ENCODE data around the gene KLHL18. TPM values are rescaled to one million over a fixed set of nuclear protein-coding genes. Genes with fewer than 3 reads are reported as not detected.

KLHL18 gene
- total RNA-seq, 1 donor, result 22.9 TPM

DNA sequence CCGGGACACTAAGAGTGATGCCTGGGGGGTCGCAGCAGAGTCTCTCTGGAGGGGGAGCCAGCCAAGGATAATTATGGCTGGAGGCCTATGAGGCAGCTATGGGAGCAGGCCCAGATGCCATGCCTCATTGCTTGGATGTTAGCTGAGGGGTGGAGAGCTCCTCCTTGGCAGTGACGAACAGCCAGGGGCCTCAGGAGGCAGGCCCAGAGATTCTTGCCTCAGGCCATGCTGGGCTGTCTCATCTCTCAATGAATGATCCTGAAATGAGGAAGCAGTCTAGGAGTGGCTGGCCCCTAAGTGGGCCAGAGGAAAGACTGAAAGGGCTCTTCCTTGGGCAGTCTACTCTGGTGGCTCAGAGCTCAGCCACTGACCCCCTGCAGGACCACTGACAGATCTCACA is 21.4 kb upstream of the KLHL18 start:
- no peak for DNase-seq (ENCODE audit: low read depth)
- H3K4me3 ChIP-seq (ENCODE audit: low read depth, low read length), result no peak overlapping the region
- TF ChIP-seq, protein P1, sequence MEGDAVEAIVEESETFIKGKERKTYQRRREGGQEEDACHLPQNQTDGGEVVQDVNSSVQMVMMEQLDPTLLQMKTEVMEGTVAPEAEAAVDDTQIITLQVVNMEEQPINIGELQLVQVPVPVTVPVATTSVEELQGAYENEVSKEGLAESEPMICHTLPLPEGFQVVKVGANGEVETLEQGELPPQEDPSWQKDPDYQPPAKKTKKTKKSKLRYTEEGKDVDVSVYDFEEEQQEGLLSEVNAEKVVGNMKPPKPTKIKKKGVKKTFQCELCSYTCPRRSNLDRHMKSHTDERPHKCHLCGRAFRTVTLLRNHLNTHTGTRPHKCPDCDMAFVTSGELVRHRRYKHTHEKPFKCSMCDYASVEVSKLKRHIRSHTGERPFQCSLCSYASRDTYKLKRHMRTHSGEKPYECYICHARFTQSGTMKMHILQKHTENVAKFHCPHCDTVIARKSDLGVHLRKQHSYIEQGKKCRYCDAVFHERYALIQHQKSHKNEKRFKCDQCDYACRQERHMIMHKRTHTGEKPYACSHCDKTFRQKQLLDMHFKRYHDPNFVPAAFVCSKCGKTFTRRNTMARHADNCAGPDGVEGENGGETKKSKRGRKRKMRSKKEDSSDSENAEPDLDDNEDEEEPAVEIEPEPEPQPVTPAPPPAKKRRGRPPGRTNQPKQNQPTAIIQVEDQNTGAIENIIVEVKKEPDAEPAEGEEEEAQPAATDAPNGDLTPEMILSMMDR (IDR thresholded peaks at IDR 0.05; ENCODE audit: insufficient read depth, low read depth, low read length), result no peak

DNA sequence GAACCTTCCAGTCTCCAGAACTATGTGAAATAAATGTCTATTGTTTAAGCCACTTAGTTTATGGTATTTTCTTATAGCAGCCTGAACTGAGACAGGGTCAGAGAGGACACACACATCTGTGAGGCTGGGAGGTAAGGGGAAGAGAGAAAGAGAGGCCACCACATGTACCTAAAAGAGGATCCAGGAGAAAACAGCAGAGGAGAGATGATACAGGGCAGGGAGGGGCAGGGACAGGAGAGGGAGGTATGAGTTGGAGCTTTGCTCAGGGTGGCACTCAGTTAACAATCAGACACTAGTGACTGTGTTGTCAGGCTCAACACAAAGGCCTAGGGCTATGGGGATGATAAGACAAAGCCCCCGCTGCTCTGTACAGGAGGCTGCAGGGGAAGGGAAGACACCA is 17.7 kb upstream of the KLHL18 start:
- H3K4me3 ChIP-seq (ENCODE audit: low read depth, low read length), result no peak overlapping the region
- no peak for DNase-seq (ENCODE audit: low read depth)
- TF ChIP-seq, protein P1 (IDR thresholded peaks at IDR 0.05; ENCODE audit: insufficient read depth, low read depth, low read length), result no peak

DNA sequence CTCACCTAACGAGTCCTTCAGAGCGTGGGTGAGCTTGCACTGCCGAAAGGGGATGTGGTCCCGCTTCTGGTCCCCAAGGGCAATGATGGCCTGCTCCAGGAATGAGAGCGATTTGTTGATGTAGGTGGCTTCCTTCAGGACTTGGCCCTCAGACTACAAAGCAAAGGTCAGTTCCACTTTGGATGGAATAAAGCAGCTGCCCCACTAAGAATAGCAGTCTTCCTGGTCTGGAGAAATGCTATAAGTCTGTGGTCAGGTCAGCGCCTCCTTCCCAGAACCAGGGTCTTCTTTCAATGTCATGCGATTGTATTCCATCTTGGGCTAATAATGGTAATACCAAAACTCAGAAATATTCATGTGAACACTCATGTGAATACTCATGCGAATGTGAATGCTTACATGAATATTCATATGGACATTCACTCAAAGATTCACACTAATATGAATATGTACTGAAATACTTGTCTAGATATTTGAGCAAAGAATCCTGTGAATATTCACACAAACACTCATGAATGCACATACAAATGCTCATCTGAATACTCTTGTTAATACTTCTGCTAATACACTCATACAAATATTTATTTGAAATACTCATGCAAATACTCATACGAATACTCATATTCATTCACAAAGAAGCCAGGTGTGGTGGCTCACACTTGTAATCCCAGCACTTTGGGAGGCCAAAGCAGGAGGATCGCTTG is 16.9 kb upstream of the KLHL18 start:
- no peak for DNase-seq (ENCODE audit: low read depth)
- no peak overlapping the region for H3K4me3 ChIP-seq (ENCODE audit: low read depth, low read length)
- TF ChIP-seq, protein P1 (IDR thresholded peaks at IDR 0.05; ENCODE audit: insufficient read depth, low read depth, low read length), result no peak

DNA sequence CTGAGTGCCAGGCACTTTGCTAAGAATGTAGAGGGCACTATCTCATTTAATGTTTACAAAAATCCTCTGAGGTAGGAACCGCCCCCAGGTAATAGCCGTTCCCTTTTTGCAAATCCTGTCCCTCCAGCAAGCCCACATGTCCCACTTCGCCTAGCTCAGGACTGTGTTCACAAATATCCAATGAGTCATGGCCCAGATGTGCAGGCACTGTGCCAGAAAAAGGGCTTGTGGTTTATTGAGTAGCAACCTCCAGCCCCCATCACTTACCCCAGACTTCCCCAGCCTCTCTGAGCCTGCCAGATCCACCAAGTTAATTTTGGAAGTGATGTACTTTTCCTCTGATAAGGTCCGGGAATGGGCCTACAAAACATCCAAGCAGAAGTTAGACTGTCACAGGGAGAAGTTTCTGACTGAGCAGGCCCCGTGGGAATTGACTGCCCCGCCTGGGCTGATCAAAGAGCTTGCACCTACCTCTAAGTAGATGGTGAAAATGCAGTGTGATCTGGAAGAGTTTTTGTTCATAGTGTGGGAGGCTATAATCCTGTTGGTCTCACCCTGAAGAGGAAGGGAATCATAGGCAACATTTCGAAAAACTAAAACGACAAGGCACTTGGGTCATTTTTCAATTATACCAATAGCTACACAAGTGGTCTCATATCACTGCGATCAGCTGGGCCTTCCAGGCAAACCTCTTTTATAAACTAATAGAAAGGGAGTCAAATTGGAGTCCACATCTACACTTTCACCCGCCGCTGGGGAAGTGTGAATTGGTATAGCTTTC is 15.8 kb upstream of the KLHL18 start:
- TF ChIP-seq, protein P1 (IDR thresholded peaks at IDR 0.05; ENCODE audit: insufficient read depth, low read depth, low read length), result no peak
- no peak overlapping the region for H3K4me3 ChIP-seq (ENCODE audit: low read depth, low read length)
- DNase-seq (ENCODE audit: low read depth), result peak; percentile 97

DNA sequence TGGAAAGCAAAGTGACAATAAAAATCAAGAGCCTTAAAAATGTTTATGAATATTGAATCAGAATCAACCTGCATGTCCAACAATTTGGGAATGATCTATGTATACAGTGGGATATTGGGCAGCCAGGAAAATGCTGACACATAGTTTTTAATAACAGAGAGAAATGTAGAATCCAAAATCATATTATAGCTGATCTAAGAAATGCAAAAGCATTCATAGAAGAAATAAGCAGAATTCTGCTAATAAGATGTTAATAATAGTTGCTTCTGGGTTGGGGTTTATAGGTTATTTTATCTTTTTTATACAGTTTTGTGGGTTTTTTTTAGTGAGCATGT is 15.3 kb upstream of the KLHL18 start:
- TF ChIP-seq, protein P1 (IDR thresholded peaks at IDR 0.05; ENCODE audit: insufficient read depth, low read depth, low read length), result no peak
- no peak overlapping the region for H3K4me3 ChIP-seq (ENCODE audit: low read depth, low read length)
- no peak for DNase-seq (ENCODE audit: low read depth)

DNA sequence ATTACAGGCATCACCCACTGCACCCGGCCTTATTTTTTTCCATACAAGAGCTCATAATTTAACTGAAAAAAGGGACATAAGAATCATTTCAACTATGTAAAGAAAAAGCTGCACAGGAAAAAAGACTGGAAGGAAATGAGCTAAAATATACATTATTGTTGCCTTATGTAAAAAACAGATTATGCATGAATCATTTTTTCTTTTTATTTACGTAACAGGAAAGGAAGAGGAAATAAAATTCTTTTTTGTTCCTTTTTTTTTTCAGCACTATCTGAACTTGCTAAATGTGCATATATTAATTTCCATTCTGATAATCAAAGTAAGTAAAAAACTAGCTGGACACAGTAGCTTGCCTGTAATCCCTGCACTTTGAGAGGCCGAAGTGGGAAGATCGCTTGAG is 12.2 kb upstream of the KLHL18 start:
- DNase-seq (ENCODE audit: low read depth), result no peak
- H3K4me3 ChIP-seq (ENCODE audit: low read depth, low read length), result no peak overlapping the region
- TF ChIP-seq, protein P1 (IDR thresholded peaks at IDR 0.05; ENCODE audit: insufficient read depth, low read depth, low read length), result no peak

All from fibroblast of villous mesenchyme (primary cell).